GM21390 (cell line): ENCODE results near the gene TMOD4.

Experiments used
- ATAC-seq: cut with Tn5 transposase; IDR thresholded peaks from one replicate; pipeline ENCODE4 v1.9.1; 2021; ENCODE audit not compliant: unreplicated experiment

The TMOD4 gene

GRCh38 chr1:151143986-151144385 lies 31.8 kb downstream of the TMOD4 start:
- no peak for ATAC-seq

GRCh38 chr1:151143057-151143435 lies 32.7 kb downstream of the TMOD4 start:
- no peak for ATAC-seq

GRCh38 chr1:151142411-151143056 lies 33.2 kb downstream of the TMOD4 start:
- ATAC-seq: no peak

- ATAC-seq: no peak
These were observed 38.0 kb downstream of the TMOD4 start for GRCh38 chr1:151137789-151138188.

GRCh38 chr1:151135433-151136385 lies 40.1 kb downstream of the TMOD4 start:
- ATAC-seq: no peak

GRCh38 chr1:151134991-151135390 lies 40.8 kb downstream of the TMOD4 start:
- ATAC-seq: no peak

GRCh38 chr1:151134396-151134795 lies 41.4 kb downstream of the TMOD4 start:
- ATAC-seq: no peak

- ATAC-seq: no peak
These were observed 42.6 kb downstream of the TMOD4 start for GRCh38 chr1:151133018-151133806.

GRCh38 chr1:151132335-151133017 lies 43.3 kb downstream of the TMOD4 start:
- no peak for ATAC-seq

GRCh38 chr1:151131701-151132334 lies 44.0 kb downstream of the TMOD4 start:
- ATAC-seq: no peak

- ATAC-seq: no peak
These were observed 44.7 kb downstream of the TMOD4 start for GRCh38 chr1:151130987-151131586.

- no peak for ATAC-seq
These were observed 47.0 kb downstream of the TMOD4 start for GRCh38 chr1:151128800-151129199.

GRCh38 chr1:151124763-151125403 lies 50.9 kb downstream of the TMOD4 start:
- no peak for ATAC-seq
